Coronary artery (tissue), 2 donors: ENCODE results near the gene SARS1.

ENCODE experiments used
- DNase-seq: peaks from one replicate; pipeline ENCODE4 v3.0.0-alpha.2; 2017; ENCODE audit warnings: low spot score
- H3K27ac ChIP-seq, 2 donors: fragments of 200-600 bp; sonication (generic); one replicate each; pipeline ENCODE4 v1.5.1; 2016 to 2019
- H3K4me3 ChIP-seq: fragments of 200-600 bp; sonication (generic); 2 replicates; pipeline ENCODE4 v1.5.1; 2016; ENCODE audit warnings: mild to moderate bottlenecking, moderate library complexity
- TF ChIP-seq, protein P1 (sequence below): fragments of 200-600 bp; sonication (generic); IDR thresholded peaks from one replicate; pipeline ENCODE4 v1.5.1; 2019; ENCODE audit warnings: antibody characterized with exemption

SARS1 gene

DNA sequence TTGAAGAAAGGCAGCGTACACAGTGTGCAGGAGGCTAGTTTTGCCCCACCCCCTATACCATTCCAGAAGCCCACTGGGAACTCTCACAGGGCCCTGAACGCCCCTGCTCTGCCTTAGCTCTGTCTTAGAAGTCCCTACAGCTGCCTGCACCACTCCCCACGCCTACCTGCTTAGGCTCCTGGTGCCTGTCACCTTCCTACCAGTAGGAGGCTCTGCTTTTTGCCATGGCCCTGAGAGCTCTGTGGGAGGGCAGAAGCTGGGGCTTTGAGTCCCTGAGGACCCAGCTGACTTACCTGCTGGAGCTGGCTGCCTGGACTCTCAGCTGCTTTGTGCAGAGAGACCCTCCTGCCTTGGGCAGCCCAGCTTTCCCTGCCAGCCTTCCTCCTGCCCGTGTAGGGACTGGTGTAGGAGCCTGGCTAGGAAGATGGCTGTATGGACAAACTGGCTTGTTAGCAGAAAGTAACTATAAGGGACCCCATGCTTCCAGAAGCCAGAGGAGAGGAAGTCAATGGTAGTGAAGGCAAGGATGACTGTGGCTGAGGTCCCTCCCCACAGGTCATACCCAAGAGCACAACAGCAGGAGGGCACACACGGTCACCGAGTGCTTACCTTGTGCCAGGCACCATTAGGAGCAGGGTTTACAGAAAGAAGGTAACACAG lies 25.8 kb downstream of the SARS1 start:
- no peak for DNase-seq

DNA sequence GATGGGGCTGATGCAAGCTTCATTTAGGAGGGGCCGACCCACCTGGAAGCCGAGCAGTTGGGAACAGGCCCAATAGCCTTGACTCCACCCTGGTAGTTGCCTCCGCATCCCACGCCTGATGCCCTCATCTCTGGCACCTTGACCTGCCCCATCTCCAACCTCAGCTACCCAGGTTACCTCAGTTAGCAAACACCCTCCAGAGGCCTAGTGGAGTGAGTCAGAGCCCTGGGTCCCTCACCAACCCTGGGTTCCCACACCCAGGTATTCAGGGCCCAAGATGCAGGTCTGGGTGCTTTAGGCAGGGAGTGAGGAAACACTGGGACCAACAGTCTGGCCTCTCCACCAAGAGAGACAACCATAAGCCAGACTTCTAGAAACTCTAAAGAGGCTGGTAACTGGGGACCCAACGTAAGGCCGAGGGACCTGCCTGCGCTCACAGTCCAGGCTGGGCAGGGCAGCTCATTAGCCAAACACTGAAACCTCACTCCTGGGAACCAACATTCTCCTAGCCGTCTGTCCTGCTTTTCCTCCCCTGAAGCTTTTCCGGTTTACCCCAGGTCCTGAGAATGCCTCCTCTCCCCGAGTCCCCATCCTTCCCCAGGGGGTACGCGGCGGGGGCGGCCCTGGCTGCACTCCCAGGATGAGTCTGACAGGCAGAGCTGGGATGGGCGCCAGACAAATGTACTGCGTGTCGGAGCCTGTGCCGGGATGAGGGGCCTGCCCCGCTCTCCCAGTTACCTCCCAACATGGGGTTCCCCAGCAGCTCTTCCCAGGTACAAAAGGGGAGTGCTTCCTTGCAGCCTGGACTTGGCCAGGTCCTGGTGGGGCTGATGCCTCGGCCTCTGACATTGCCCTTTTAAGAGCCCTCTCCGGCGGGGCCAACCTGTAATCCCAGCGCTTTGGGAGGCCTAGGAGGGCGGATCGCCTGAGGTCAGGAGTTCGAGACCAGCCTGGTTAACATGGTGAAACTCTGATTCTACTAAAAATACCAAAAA lies 26.7 kb downstream of the SARS1 start:
- no peak for DNase-seq
- Histone ChIP-seq H3K27ac (peak overlapping the region in 1 of 2 donors; percentile 62), H3K4me3 (peak overlapping the region; percentile 54)
- TF ChIP-seq, protein P1, sequence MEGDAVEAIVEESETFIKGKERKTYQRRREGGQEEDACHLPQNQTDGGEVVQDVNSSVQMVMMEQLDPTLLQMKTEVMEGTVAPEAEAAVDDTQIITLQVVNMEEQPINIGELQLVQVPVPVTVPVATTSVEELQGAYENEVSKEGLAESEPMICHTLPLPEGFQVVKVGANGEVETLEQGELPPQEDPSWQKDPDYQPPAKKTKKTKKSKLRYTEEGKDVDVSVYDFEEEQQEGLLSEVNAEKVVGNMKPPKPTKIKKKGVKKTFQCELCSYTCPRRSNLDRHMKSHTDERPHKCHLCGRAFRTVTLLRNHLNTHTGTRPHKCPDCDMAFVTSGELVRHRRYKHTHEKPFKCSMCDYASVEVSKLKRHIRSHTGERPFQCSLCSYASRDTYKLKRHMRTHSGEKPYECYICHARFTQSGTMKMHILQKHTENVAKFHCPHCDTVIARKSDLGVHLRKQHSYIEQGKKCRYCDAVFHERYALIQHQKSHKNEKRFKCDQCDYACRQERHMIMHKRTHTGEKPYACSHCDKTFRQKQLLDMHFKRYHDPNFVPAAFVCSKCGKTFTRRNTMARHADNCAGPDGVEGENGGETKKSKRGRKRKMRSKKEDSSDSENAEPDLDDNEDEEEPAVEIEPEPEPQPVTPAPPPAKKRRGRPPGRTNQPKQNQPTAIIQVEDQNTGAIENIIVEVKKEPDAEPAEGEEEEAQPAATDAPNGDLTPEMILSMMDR: no peak

More for the DNA sequence above, 25.8 kb downstream of the SARS1 start:
- TF ChIP-seq, protein P1: no peak
- Histone ChIP-seq H3K27ac (peak overlapping the region in 1 of 2 donors; percentile 62), H3K4me3 (no peak overlapping the region)

GRCh38 chr1:109241344-109241743 lies 27.6 kb downstream of the SARS1 start:
- no peak overlapping the region for H3K27ac ChIP-seq
- DNase-seq: no peak
- TF ChIP-seq, protein P1: no peak
- H3K4me3 ChIP-seq: no peak overlapping the region

DNA sequence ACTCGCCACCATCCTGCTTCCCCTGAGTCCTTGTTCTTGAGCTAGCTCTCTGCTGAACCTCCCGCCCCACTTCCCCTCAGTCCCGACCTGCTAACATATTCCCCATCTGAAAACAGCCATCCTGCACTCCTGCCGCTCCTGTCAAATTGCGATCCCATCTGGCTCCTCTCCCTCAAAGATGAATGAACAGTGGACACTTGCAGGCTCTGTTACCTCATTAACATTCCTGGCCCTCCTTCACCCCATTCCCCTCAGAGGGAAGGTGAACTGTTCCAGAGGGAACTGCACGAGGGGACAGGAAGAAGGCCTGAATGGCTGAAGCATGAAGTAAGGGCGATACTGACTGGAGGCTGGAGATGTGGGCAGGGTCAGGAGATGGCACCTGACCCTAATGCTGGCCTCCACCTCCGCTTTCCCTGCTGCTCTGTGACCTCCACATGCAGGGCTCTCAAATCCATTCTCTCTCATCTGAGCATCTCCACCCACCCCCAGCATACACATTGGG lies 28.2 kb downstream of the SARS1 start:
- no peak overlapping the region for H3K4me3 ChIP-seq
- H3K27ac ChIP-seq: no peak overlapping the region
- DNase-seq: no peak
- TF ChIP-seq, protein P1: no peak

DNA sequence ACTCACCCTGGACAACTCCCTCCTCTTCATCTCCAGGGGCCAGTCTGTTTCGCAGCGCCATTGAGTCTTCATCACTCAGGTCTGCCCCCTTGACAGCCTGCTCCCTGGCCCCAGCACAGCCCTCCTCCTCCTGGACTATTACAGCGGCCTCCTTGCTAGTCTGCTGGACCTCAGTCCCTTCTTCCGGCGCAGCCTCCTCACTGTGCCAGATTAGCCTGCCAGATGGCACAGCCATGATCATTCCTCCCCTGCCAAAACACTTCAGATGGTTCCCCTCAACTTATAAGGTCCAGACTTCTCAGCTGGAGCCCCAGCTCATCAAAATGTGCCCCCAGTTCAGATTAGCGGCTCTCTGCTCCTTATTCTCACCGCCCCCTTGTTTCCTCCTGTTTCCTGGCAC lies 28.7 kb downstream of the SARS1 start:
- TF ChIP-seq, protein P1: no peak
- no peak for DNase-seq

DNA sequence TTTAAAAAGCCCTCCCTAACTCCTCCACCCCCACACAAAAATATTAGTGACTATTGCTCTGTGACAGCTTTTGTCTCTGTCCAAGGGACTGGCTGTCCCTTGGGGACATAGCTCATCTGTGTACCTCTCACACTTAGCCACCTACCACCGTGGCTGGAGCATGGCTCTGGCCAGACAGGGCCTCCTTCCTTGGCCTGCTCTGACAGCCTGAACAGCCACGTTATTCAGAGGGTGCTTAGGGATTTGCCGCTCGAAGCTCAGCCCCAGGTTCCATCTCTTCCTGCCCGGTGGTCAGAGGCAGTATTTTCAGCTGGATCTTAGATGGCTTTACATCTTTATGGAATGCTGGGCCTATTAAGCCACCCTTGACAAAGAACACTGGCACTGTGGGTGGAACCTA lies 29.5 kb downstream of the SARS1 start:
- TF ChIP-seq, protein P1: no peak
- Histone ChIP-seq H3K4me3 (no peak overlapping the region), H3K27ac (no peak overlapping the region)
- DNase-seq: no peak

More for the DNA sequence above, 28.7 kb downstream of the SARS1 start:
- no peak overlapping the region for H3K4me3 ChIP-seq
- no peak overlapping the region for H3K27ac ChIP-seq
